Measurements from ENCODE around the gene AQP6.

The AQP6 gene

DNA sequence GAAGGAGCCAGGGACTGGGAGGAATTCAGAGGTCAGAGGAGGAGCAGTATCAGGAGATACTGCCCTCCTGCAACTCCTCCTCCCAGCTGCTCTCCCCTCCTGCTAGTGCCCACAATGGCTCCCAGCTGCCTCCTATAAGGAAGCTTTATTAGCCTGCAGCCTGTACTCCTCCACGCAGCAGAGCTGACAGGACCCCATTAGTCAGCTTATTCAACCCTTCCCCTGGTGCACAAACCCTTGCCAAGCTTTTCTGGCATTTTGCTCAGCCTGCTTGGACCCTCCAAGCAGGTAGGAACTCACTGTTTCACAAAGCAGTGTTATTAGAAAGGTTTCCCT is 29.2 kb upstream of the AQP6 start:
- no peak for DNase-seq

DNA sequence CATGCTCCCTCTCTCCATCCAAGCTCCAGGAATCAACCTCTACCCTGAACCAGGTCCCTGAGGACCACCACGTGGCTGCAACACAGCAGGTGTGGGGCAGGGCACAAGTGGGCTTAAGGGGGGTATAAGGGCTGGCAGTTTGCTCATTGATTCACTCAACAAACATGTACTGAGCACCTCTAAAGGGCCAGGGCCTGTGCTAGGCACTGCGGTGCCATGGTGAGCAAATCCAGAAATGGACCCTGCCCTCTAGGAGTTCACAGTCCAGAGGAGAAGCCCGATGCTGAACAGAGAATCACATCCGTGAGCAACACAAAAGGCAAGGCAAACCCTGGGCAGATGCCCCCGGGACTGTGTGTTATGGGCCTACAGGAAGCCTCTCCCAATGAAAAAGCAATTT is 28.7 kb upstream of the AQP6 start:
- no peak for DNase-seq

GRCh38 chr12:49944718-49945117 is 28.0 kb upstream of the AQP6 start:
- no peak for DNase-seq

- no peak for DNase-seq
These were observed 27.2 kb upstream of the AQP6 start for GRCh38 chr12:49945394-49946080.

DNA sequence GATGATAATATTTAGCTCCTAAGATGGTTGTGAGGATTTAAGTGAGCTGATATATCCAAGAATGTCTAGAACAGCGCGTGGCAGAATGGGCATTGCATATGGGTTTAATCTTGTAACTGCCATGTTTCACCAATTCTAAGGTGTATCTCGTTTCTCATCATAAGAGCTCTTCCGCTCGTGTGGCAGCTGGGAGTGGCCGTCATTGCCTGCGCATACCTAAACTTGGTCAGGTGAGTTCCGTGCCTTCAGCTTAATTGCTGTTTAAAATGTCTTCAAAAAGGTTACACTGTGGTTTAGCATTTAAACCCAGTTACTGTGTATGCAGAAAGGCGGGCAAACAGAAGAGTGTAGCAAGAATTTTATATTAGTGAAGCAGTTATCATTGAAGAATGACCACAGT is 26.7 kb upstream of the AQP6 start:
- DNase-seq, result no peak

- peak; percentile 8 for DNase-seq
These were observed 26.2 kb upstream of the AQP6 start for GRCh38 chr12:49946497-49946896.

DNA sequence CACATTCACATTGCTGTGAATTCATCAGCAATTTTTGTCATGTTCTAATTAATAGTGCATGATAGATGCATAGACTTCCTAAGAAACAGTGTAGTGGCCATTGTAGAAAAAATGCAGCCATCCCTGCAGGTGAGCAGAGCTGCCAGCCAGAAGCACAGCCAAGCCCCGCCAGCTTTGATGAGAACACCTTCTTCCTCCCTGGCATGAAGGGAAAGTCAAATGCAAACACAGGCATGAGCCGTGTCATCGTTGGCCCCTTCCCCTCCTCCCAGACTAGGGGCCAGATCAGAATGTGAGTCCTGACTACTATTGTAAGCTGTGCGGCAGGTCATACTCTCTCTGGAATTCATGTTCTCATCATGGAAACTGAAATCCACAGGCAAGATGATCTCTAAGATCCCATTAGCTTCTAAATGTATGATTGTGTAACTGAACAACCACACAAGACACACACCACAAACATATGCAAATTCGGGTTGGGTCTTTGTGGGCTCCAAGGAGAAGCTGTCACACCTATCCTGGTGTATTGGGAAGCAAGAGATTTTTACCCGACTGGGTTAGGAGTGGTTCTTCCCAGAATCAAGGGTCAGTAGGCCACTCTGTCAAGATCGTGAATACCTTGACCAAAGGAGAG is 25.0 kb upstream of the AQP6 start:
- DNase-seq, result no peak

DNA sequence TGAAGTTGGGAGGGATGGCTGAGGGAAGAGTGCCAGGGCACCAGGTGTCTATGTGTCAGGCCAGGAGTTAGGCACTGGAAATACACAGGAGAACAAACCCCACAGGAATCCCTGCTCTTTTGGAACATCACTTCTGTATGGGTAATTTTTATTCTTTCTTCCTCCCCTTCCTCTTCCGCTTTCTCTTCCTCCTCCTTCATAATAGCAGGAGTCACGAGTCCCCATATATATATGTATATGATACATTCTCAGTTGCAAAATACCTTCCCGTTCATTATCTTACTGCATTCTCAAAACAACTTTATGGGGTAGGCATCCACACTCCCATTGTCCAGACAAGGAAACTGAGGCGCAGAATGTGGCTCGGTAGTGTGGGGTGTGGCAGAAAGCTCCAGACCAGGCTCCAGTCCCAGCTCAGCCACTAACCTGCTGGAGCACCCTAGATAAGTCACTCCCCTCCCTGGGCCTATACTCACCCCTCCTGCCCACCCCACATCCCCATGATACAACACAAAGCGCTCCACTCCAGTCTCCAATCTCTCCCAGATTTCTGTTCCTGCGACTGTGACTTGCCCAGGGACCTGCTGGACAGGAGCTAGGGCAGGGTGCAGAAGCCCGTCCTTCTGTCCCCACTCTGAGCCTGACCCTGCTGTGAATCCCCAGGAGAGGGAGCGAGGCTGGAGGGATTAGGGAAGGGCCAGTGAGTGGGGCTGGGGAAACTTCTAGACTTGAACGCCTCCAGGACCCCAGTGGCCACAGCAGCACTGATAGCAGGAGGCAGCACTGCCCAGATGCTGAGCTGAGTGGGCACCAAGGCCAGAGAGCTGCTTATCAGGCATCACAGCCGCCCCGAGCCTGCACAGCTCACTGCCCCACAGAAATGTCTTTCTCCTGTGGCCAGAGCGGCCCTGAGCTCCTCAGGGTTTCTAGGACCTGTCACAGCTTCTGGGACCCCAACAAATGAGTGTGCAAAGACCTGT is 23.6 kb upstream of the AQP6 start:
- DNase-seq, result no peak

- no peak for DNase-seq
These were observed 22.9 kb upstream of the AQP6 start for GRCh38 chr12:49949866-49950265.

- DNase-seq, result no peak
These were observed 22.2 kb upstream of the AQP6 start, which contains the start of gene AQP2 for GRCh38 chr12:49950273-49951251. TSS of gene AQP2 (plus strand) at chr12:49950737. CDS start at chr12:49950831, 94 bp downstream.

- no peak for DNase-seq
These were observed 21.1 kb upstream of the AQP6 start for GRCh38 chr12:49951411-49952240.

- no peak for DNase-seq
These were observed 20.2 kb upstream of the AQP6 start for GRCh38 chr12:49952391-49953055.

DNA sequence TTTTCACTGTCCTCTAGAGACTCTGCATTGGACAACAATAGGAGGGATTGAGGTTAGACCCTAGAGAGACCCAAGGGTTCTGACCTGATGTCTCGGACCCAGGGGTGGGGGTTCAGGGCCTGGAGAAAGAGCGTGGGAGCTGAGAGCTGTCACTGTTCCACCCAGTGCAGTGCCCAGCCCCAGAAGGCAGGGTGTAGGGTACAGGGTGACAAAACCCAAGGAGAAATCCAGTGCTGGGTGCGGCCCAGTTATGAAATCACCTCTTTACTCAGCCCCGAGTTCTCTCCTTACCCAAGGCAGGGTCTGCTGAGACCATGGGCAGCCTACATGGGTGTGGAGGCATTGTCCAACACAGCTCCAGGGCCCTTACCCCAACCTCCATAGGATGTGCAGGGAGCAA is 19.6 kb upstream of the AQP6 start:
- no peak for DNase-seq

DNA sequence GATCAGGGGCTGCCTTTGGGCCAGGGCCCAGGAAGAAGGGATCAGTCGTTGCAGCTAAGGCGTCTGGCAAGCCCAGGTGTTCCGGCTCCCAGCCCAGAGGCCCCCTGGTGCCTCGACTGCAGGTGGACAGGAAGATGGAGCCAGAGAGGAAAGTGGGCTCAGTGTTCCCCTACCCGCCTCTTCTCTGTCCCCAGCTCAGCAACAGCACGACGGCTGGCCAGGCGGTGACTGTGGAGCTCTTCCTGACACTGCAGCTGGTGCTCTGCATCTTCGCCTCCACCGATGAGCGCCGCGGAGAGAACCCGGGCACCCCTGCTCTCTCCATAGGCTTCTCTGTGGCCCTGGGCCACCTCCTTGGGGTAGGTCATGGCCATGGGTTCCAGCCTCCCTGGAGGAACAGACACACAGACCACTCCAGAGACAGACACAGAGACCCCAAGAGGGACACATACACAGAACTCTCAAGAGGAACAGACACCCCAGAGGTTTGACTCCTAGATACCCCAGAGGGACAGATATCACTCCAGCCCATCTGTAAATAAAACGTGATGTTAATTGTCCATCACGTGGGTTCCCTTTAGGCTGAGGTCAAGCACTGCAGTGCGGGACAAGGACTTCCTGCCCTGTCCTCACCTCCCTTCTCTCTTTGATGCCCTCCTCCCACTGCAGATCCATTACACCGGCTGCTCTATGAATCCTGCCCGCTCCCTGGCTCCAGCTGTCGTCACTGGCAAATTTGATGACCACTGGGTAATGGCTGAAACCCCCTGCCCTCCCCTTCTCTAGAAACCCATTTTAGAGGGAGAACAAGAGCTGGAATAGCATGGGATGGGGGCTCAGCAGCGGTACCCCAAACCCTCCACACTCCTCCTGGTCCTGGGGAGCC is 18.5 kb upstream of the AQP6 start:
- DNase-seq, result no peak

- no peak for DNase-seq
These were observed 17.6 kb upstream of the AQP6 start for GRCh38 chr12:49954863-49955830.

GRCh38 chr12:49955899-49956662 is 16.7 kb upstream of the AQP6 start:
- no peak for DNase-seq

DNA sequence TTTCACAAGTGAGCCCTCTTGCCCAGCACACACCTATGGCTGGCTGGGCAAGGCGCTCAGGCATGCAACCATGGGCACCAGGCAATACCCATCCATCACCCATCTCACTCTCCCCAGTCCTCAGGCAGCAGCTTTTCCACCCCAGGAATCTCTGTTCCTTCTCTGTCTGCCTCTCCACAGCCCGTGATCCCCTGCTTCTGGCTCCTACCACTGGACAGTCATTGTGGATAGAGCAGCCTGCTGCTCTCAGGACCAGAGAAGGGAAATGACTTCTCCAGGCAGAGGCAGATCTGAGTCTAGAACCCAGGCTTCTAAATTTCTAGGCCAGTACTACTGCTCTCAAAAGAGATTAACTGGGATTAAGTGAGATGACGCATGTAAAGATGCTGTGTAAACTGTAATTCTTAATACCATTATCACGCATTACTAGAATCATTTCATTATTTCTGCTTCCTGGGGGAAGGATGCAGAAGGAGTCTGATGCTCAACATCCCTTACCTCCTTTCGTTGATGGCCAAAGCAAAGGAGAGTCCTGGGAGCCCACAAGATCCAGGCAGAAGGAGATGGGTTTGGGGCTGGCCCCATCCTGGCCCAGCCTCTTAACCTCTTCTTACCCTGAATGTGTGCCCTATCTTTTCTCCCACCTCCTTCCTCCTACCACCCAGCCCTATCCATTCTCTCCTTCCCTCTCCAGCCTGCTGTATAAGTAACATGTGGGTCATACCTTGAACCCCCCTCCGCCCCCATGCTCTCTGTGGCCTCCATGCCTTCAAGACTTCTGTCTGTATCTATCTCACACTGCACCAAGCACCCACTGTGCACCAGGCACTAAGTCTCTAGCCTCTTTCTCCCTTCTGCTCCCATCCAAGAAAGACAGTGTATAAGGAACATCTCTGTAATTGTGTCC is 15.8 kb upstream of the AQP6 start:
- no peak for DNase-seq

All from NCI-H345 (cell line).